GM18502 (cell line): ENCODE measurements around the gene SLC25A34.

ENCODE experiments used
- ATAC-seq: cut with Tn5 transposase; IDR thresholded peaks from one replicate; pipeline ENCODE4 v1.9.1; 2021; ENCODE audit warnings: mild to moderate bottlenecking; ENCODE audit not compliant: unreplicated experiment, poor library complexity

Gene SLC25A34

GRCh38 chr1:15748690-15749398 lies 12.8 kb downstream of the SLC25A34 start:
- ATAC-seq = no peak

GRCh38 chr1:15749399-15750291 lies 13.6 kb downstream of the SLC25A34 start:
- ATAC-seq = no peak

- no peak for ATAC-seq
These were observed 14.9 kb downstream of the SLC25A34 start for GRCh38 chr1:15750924-15751323.

- no peak for ATAC-seq
These were observed 15.7 kb downstream of the SLC25A34 start for GRCh38 chr1:15751717-15752116.

- no peak for ATAC-seq
These were observed 17.7 kb downstream of the SLC25A34 start for GRCh38 chr1:15753776-15754175.

DNA sequence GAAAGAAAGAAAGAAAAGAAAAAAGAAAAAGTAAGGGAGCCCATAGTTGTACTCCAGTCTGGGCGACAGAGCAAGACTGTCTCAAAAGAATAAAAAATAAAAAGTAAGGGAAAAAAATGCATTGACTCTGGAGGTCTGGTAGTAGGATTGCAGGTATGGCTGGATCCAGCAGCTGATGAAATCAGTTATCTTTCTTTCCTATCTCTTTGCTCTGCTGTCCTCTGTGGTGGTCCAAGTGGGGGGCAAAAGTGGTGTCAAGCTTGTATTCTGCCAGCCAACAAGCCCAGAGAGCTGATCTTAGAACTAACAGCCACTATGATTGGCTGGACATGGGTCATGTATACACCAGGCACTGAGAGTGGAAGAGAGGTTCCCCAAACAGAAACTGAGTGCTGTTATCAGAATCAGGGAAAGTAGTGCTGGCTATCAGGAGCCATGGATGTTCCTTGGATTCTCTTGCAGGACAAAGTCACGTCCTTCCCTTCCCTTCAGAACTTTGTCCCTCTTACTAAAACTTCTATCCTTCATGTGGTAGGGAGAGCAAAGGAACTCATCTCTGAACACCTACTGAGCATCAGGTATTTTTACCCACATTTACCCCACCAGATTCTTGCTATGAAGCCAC lies 19.1 kb downstream of the SLC25A34 start:
- no peak for ATAC-seq

- ATAC-seq = no peak
These were observed 19.6 kb downstream of the SLC25A34 start for GRCh38 chr1:15755646-15756040.

- no peak for ATAC-seq
These were observed 20.3 kb downstream of the SLC25A34 start for GRCh38 chr1:15756143-15757015.

GRCh38 chr1:15757016-15757543 lies 21.0 kb downstream of the SLC25A34 start:
- ATAC-seq = no peak

GRCh38 chr1:15757575-15758342 lies 21.7 kb downstream of the SLC25A34 start:
- ATAC-seq = no peak

- no peak for ATAC-seq
These were observed 22.4 kb downstream of the SLC25A34 start, which contains the start of gene FBLIM1 for GRCh38 chr1:15758343-15758931. FBLIM1 (plus strand) TSS chr1:15758795; CDS start chr1:15764984, 6,189 bp downstream.

GRCh38 chr1:15758953-15759661 lies 23.0 kb downstream of the SLC25A34 start:
- no peak for ATAC-seq

DNA sequence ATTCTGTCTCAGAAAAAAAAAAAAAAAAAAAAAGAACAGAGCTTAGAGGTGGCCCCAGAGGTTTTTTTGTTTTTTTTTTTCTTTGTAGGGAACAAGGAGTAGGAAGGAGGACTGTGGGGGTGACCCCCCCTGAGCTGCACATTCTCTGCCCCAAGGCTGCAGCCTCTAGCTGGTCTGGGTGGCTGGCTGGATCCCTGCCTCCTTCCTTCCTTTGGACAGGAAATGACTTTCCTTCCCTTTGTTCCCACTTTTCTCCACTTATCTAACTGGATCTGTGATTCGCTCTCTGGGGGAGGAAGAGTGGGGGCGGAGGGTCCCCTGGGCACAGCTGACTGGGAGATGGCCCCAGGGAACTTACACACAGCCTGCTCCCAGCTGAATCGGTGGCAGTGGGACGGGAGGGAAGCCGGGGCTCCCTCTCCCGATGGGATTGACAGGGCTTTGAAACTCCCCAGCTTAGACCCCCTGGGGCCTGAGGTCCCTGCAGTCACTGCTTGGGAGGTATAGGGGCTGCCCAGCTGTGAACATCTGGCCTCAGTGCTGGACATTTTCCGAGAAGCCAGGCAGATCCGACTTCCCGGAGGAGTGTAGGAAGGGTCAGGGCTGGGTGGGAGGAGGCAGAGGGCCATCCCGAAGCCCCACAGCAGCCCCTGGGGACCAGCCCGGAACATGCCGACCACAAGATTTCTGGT lies 24.6 kb downstream of the SLC25A34 start:
- no peak for ATAC-seq

DNA sequence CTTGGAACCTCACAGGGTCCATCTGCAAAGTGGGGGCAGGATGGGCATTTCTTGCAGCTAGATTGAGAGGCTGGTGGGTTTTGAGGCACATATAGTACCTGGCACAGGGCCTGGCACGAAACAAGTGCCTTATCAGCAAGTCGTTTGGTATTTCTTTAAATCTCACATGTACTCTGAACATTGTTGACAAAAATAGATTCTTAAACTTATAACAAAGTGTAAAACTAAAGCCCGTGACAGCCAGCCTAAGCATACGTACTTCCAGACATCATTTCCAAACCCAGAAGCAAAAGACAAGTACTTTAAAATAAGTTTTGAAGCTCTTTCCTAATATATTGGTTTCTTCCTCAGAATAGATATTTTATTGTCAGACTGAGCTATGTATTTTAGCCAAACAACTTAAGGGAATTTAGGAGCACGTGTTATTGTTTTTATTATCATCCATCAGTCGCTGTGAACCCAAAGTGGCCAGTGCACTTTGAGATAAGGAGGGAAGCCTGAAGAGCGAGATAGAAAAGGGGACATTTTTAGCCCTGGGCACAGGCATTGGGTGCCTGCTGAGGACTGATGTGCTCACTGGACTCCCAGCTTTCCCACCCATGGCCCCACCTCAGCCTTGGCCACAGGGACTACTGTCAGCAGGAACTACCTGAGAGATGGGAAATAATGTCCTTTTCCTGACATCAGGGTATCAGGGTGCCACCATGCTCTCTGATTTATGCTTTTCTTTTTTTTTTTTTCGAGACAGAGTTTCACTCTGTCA lies 25.5 kb downstream of the SLC25A34 start:
- ATAC-seq = no peak

DNA sequence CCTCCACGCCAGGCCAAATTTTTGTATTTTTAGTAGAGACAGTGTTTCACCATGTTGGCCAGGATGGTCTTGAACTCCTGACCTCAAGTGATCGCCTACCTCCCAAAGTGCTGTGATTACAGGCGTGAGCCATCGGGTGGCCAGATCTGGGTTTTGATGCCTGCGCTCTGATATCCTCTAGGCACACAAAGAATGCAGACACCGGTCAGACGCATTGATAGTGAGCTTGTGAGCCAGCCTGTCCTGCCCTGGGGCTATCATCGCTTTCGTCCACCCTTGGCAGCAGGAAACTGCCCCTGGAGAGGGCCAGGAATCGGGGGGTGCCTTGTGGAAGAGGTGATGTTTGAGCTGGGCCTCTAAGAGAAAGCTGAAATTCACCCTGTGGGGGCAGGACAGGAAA lies 26.5 kb downstream of the SLC25A34 start:
- ATAC-seq = no peak

DNA sequence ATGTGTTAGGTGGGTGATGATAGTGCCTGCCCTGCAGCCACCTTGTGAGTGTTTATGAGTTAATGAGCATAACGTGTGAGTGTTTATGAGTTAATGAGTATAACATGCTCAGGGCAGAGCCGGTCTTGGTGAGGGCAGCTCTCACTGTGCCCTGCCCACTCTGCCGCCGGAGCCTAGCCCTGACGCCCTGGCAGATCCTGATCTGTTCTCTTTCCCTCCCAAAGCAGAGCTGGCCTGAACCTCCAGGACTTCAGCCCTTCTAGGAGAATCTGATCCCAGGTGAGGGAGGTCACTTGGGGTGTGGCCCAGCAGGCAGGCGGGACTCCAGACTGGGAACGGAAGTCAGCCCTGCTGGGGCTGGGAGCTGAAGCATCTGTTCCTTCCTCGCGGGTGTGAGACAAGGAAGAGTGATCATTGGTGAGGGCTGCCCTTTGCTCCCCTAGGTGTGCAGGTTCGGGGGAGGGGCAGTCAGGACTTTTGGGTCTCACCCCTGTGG lies 28.3 kb downstream of the SLC25A34 start:
- ATAC-seq = no peak

DNA sequence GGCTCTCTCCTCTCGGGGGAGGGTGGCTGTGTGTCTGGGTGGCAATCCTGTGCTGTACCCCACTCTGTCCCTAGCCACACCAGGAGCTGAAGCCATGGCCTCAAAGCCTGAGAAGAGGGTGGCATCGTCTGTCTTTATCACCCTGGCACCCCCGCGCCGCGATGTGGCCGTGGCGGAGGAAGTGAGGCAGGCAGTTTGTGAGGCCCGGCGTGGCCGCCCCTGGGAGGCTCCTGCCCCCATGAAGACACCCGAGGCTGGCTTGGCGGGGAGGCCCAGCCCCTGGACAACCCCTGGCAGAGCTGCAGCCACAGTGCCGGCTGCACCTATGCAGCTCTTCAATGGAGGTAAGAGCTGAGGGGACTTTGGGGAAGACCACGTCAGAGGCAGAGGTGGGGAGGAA lies 28.8 kb downstream of the SLC25A34 start:
- ATAC-seq = no peak
